GM19193 (cell line): ENCODE results near the gene GFY.

Source experiments
- POLR2A ChIP-seq: IDR thresholded peaks from 4 replicates; pipeline ENCODE4 v1.6.1; 2011; ENCODE audit not compliant: insufficient read depth, insufficient read length; ENCODE audit errors: extremely low read depth

The GFY gene

GRCh38 chr19:49442354-49442753 lies 17.2 kb downstream of the GFY start:
- TF ChIP-seq POLR2A: no peak

- no peak for TF ChIP-seq POLR2A
Measured at GRCh38 chr19:49442771-49443365, 17.7 kb downstream of the GFY start.

- TF ChIP-seq POLR2A: no peak
Measured at GRCh38 chr19:49443366-49444099, 18.3 kb downstream of the GFY start.

GRCh38 chr19:49445997-49446396 lies 20.8 kb downstream of the GFY start:
- TF ChIP-seq POLR2A: no peak

- TF ChIP-seq POLR2A: no peak
Measured at GRCh38 chr19:49447485-49448431, 22.6 kb downstream of the GFY start.

GRCh38 chr19:49448432-49448786 lies 23.2 kb downstream of the GFY start:
- TF ChIP-seq POLR2A: no peak

GRCh38 chr19:49450405-49450804 lies 25.2 kb downstream of the GFY start:
- TF ChIP-seq POLR2A: no peak

- peak; percentile 67 for TF ChIP-seq POLR2A
Measured at GRCh38 chr19:49451430-49452181, 26.4 kb downstream of the GFY start, which contains the start of gene PIH1D1. Gene PIH1D1, minus strand, starts transcription at chr19:49451814. Its CDS starts 240 bp downstream, at chr19:49451574.

- peak; percentile 92 for TF ChIP-seq POLR2A
Measured at GRCh38 chr19:49453013-49453756, 28.0 kb downstream of the GFY start, which contains the start of gene ALDH16A1. Gene ALDH16A1, plus strand, starts transcription at chr19:49453225. Its CDS starts 107 bp downstream, at chr19:49453332.

GRCh38 chr19:49453757-49454240 lies 28.6 kb downstream of the GFY start:
- TF ChIP-seq POLR2A: no peak

GRCh38 chr19:49455773-49456172 lies 30.6 kb downstream of the GFY start:
- TF ChIP-seq POLR2A: no peak

GRCh38 chr19:49456326-49456725 lies 31.1 kb downstream of the GFY start:
- TF ChIP-seq POLR2A: no peak

- TF ChIP-seq POLR2A: no peak
Measured at GRCh38 chr19:49458567-49458903, 33.3 kb downstream of the GFY start.

GRCh38 chr19:49459388-49459787 lies 34.2 kb downstream of the GFY start:
- no peak for TF ChIP-seq POLR2A

- no peak for TF ChIP-seq POLR2A
Measured at GRCh38 chr19:49461656-49462055, 36.5 kb downstream of the GFY start.

GRCh38 chr19:49462492-49462891 lies 37.3 kb downstream of the GFY start:
- no peak for TF ChIP-seq POLR2A
